Endothelial cell (in vitro differentiated cells): ENCODE measurements around the gene CRY1. TPM values are rescaled to one million over a fixed set of nuclear protein-coding genes. Genes with fewer than 3 reads are reported as not detected.

Source experiments
- DNase-seq: peaks from one replicate; pipeline ENCODE4 v3.0.0; 2021; ENCODE audit warnings: low spot score
- H3K27ac Mint-ChIP-seq: one replicate; pipeline ENCODE4 v1.8.0; 2021; ENCODE audit warnings: mixed read lengths, inconsistent platforms; ENCODE audit not compliant: unreplicated experiment
- H3K27me3 Mint-ChIP-seq: one replicate; pipeline ENCODE4 v1.8.0; 2021; ENCODE audit warnings: mild to moderate bottlenecking, moderate library complexity, mixed read lengths, inconsistent platforms; ENCODE audit not compliant: unreplicated experiment
- H3K36me3 Mint-ChIP-seq: one replicate; pipeline ENCODE4 v1.8.0; 2021; ENCODE audit warnings: mild to moderate bottlenecking, low read depth, mixed read lengths, inconsistent platforms; ENCODE audit not compliant: unreplicated experiment
- H3K4me1 Mint-ChIP-seq: one replicate; pipeline ENCODE4 v1.8.0; 2021; ENCODE audit warnings: mild to moderate bottlenecking, mixed read lengths, inconsistent platforms; ENCODE audit not compliant: unreplicated experiment
- H3K4me3 Mint-ChIP-seq: one replicate; pipeline ENCODE4 v1.8.0; 2021; ENCODE audit warnings: mild to moderate bottlenecking, mixed read lengths, inconsistent platforms; ENCODE audit not compliant: unreplicated experiment
- H3K9me3 Mint-ChIP-seq: one replicate; pipeline ENCODE4 v1.8.0; 2021; ENCODE audit warnings: mixed read lengths, inconsistent platforms; ENCODE audit not compliant: unreplicated experiment
- CTCF ChIP-seq: fragments of 200-600 bp; sonication (generic); IDR thresholded peaks from one replicate; pipeline ENCODE4 v1.5.0; 2021; ENCODE audit warnings: antibody characterized with exemption; ENCODE audit not compliant: unreplicated experiment
- total RNA-seq: library from RNA; stranded (reverse); fragmentation: NEBNext Ultra II Directional; extraction: Animal tissue kit (Norgen Biotek cat#: 25700); gene quantifications from one replicate; pipeline ENCODE4 v1.2.1, GENCODE V29; 2021; ENCODE audit not compliant: unreplicated experiment

CRY1 gene
- total RNA-seq, 1 donor from 2014 or later: 38.3 TPM

DNA sequence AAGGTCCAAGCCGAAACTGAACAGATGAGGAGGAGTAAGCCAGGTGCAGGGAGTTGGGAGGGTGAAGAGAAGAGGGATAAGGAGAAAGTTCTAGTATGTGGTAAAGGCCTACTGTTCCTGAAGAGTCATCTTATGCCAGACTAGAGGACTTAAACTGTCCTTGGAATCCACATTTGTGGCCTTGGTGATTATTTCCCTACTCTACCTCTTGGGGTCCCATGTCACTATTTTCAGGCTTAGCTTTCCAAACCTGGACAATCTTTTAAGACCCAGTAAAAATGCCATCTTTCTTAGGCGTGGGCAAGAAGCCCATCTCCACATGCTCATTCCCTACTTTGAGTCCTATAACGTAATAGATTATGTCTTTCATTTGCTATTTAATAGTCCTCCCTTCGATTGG, 40.1 kb upstream of the CRY1 start:
- H3K27me3 Mint-ChIP-seq: peaks cover 3% of the 10 kb centered on the region
- DNase-seq: no peak
- no peaks in the 10 kb centered on the region for H3K9me3 Mint-ChIP-seq
- H3K36me3 Mint-ChIP-seq: no peaks in the 10 kb centered on the region
- TF ChIP-seq CTCF: no peak
- H3K27ac Mint-ChIP-seq: no peak overlapping the region
- no peak overlapping the region for H3K4me3 Mint-ChIP-seq
- H3K4me1 Mint-ChIP-seq: no peaks in the 10 kb centered on the region

DNA sequence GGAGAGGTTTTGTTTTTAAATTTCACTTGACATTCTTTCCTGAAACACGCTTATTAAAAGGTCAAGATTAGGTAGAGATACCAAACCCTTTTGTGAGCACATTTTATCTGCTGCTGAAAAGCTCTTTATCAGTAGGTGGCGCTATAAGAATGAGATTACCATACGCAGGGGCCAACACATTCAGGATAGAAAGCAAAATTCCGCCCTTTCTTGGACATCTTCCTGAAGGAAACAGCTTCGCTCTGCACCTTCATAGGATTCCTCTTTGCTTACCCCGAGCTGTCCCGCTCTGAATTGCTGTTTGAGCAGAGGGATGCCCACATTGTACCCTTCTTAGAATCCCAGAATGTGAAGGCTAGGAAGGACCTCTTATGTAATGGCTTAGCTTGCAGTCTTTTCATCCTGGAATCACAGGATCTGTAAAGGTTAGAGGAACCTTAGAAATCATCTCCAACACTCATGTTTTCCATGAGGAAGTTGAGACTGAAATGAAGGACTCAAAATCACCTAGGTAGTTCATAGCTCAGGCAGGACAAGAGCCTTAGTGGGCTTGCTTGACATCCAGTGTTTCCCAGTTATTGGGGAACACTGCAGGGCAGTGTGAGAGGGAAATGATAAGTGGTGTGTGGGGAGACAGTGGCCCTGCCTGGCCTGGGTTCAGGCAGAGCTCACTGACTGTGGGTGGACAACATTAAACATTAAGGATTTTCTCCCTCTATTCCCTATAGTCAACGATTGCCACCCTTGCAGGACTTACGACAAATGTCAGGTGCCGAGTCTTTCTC, 38.7 kb upstream of the CRY1 start:
- TF ChIP-seq CTCF: peak; percentile 78
- no peaks in the 10 kb centered on the region for H3K4me1 Mint-ChIP-seq
- DNase-seq: peak; percentile 46

DNA sequence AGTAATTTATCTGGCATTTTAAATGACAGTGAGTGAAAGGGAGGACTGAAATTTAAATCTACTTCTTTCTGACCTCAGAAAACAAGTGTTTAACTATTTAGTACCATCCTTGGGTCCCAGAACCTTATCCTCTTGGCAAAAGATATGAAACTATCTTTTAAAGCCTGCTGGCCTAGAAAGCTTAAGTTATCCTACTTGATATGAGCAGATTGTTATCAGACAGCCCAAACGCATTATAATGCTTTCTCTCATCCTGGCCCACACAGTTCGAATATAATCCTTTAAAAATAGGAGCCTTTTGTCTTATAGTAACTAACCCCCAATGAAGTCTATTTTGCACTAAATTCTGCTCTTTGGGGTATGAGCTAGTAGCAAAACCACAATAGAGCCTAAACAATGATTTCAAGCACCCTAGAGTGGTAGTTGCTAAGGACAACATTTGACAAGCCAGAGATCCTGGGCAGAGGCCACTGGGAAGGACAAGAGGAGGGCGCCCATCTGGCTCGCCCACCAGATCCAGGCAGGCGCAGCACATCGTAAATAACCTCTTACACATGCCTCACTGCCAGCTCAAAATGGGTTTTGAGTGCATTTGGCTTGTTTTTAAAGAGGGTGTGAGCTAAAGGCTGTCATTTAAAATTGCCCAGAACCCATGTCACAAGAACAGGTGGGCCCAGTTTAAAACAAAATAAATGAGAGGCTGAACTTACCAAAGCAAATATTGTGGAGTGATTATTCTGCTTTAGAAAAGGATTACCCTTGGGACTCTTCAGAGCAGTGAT, 37.7 kb upstream of the CRY1 start:
- H3K36me3 Mint-ChIP-seq: no peaks in the 10 kb centered on the region
- no peaks in the 10 kb centered on the region for H3K9me3 Mint-ChIP-seq
- DNase-seq: no peak
- no peak for TF ChIP-seq CTCF
- peaks cover 1% of the 10 kb centered on the region for H3K27me3 Mint-ChIP-seq
- no peak overlapping the region for H3K27ac Mint-ChIP-seq
- H3K4me3 Mint-ChIP-seq: no peak overlapping the region
- no peaks in the 10 kb centered on the region for H3K4me1 Mint-ChIP-seq

More for the DNA sequence above, 38.7 kb upstream of the CRY1 start:
- H3K27ac Mint-ChIP-seq: no peak overlapping the region
- no peaks in the 10 kb centered on the region for H3K36me3 Mint-ChIP-seq
- no peaks in the 10 kb centered on the region for H3K9me3 Mint-ChIP-seq
- H3K4me3 Mint-ChIP-seq: no peak overlapping the region
- H3K27me3 Mint-ChIP-seq: peaks cover 1% of the 10 kb centered on the region

GRCh38 chr12:107129315-107129930, 36.1 kb upstream of the CRY1 start:
- Mint-ChIP-seq H3K4me1 (no peaks in the 10 kb centered on the region), H3K36me3 (no peaks in the 10 kb centered on the region), H3K27ac (no peak overlapping the region), H3K4me3 (no peak overlapping the region), H3K9me3 (no peaks in the 10 kb centered on the region), H3K27me3 (peaks cover 1% of the 10 kb centered on the region)
- no peak for DNase-seq
- no peak for TF ChIP-seq CTCF
